Measurements from ENCODE around the gene CYP3A4.

The CYP3A4 gene

DNA sequence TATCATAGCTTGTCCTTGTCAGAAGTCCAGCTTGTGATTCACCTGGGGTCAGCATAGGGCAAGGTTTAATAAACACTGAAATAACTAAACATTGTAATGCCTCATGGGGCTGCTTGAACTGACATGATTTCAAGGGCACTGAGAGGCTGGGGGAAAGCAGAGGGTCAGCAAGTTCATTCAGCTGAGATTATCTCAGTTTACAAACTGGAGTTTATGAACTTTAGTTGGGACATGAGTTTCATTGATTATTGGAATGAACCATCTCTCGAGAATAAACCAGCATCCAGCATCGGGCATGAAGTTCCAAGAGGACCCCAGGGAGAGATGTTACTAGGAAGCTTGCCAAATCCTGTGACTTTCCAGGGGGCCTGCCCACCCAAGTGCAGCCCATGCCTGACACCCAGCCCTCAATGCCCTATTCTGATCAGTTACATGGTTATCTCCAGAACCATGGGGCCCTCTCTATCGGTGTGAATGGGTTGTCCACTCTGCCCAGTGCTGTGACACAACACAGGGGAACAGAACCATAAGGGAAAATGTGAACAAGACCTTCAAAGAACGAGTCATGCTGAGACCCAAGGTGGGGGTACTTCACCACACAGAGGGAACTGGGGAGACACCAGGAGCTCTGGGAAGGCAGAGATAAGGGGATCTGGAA, 41.1 kb downstream of the CYP3A4 start:
- H3K4me2 ChIP-seq (ENCODE audit: low read length): no peak overlapping the region
- TF ChIP-seq EZH2phosphoT487 (IDR thresholded peaks at IDR 0.05; ENCODE audit: borderline replicate concordance, low read length): no peak
- TF ChIP-seq, protein P1, sequence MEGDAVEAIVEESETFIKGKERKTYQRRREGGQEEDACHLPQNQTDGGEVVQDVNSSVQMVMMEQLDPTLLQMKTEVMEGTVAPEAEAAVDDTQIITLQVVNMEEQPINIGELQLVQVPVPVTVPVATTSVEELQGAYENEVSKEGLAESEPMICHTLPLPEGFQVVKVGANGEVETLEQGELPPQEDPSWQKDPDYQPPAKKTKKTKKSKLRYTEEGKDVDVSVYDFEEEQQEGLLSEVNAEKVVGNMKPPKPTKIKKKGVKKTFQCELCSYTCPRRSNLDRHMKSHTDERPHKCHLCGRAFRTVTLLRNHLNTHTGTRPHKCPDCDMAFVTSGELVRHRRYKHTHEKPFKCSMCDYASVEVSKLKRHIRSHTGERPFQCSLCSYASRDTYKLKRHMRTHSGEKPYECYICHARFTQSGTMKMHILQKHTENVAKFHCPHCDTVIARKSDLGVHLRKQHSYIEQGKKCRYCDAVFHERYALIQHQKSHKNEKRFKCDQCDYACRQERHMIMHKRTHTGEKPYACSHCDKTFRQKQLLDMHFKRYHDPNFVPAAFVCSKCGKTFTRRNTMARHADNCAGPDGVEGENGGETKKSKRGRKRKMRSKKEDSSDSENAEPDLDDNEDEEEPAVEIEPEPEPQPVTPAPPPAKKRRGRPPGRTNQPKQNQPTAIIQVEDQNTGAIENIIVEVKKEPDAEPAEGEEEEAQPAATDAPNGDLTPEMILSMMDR (IDR thresholded peaks at IDR 0.05; ENCODE audit: low read depth, low read length, poor library complexity, severe bottlenecking): no peak
- no peak overlapping the region for H3K4me3 ChIP-seq (ENCODE audit: low read length)
- no peaks in the 10 kb centered on the region for H3F3A ChIP-seq (ENCODE audit: control insufficient read depth, insufficient read depth)
- no peaks in the 10 kb centered on the region for H3K79me2 ChIP-seq (ENCODE audit: control insufficient read depth, low read length)
- H3K9me3 ChIP-seq (ENCODE audit: control insufficient read depth, insufficient read depth, low read length): no peaks in the 10 kb centered on the region
- no peak overlapping the region for H3K27ac ChIP-seq (ENCODE audit: low read depth, low read length)
- H3K4me1 ChIP-seq (ENCODE audit: control insufficient read depth, low read length): no peaks in the 10 kb centered on the region
- peaks cover 10% of the 10 kb centered on the region; the same call in 1 of the 2 replicates for H3K27me3 ChIP-seq (ENCODE audit: control insufficient read depth, low read length)
- H4K20me1 ChIP-seq (ENCODE audit: control insufficient read depth, insufficient read depth, low read depth, low read length): no peaks in the 10 kb centered on the region
- no peaks in the 10 kb centered on the region for H3K9me2 ChIP-seq (replicated peaks; ENCODE audit: control insufficient read depth, low read length)
- no peaks in the 10 kb centered on the region for H3K36me3 ChIP-seq (ENCODE audit: control insufficient read depth, low read length)

DNA sequence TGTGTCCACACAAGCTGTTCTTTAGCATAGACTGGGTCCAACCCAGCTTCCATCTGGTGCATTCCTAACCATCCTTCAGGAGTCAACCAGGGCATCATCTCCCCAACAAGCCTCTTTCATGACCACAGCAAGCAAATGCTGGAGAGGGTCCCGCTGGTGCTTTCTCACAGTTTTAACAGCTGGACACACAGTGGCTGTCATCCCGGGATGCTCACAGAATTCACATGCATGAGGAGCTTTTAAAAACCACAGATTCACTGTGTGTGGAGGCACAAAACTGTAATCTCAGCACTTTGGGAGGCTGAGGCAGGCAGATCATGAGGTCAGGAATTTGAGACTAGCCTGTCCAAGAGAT, 42.6 kb downstream of the CYP3A4 start:
- TF ChIP-seq EZH2phosphoT487 (IDR thresholded peaks at IDR 0.05; ENCODE audit: borderline replicate concordance, low read length): no peak
- TF ChIP-seq, protein P1 (IDR thresholded peaks at IDR 0.05; ENCODE audit: low read depth, low read length, poor library complexity, severe bottlenecking): no peak
- H3K36me3 ChIP-seq (ENCODE audit: control insufficient read depth, low read length): no peaks in the 10 kb centered on the region
- peaks cover 9% of the 10 kb centered on the region; the same call in 1 of the 2 replicates for H3K27me3 ChIP-seq (ENCODE audit: control insufficient read depth, low read length)
- H3F3A ChIP-seq (ENCODE audit: control insufficient read depth, insufficient read depth): no peaks in the 10 kb centered on the region
- H3K4me1 ChIP-seq (ENCODE audit: control insufficient read depth, low read length): no peaks in the 10 kb centered on the region
- H3K4me3 ChIP-seq (ENCODE audit: low read length): no peak overlapping the region
- H4K20me1 ChIP-seq (ENCODE audit: control insufficient read depth, insufficient read depth, low read depth, low read length): no peaks in the 10 kb centered on the region
- H3K9me2 ChIP-seq (replicated peaks; ENCODE audit: control insufficient read depth, low read length): no peaks in the 10 kb centered on the region
- no peaks in the 10 kb centered on the region for H3K9me3 ChIP-seq (ENCODE audit: control insufficient read depth, insufficient read depth, low read length)
- H3K4me2 ChIP-seq (ENCODE audit: low read length): no peak overlapping the region
- H3K79me2 ChIP-seq (ENCODE audit: control insufficient read depth, low read length): no peaks in the 10 kb centered on the region
- H3K27ac ChIP-seq (ENCODE audit: low read depth, low read length): no peak overlapping the region

DNA sequence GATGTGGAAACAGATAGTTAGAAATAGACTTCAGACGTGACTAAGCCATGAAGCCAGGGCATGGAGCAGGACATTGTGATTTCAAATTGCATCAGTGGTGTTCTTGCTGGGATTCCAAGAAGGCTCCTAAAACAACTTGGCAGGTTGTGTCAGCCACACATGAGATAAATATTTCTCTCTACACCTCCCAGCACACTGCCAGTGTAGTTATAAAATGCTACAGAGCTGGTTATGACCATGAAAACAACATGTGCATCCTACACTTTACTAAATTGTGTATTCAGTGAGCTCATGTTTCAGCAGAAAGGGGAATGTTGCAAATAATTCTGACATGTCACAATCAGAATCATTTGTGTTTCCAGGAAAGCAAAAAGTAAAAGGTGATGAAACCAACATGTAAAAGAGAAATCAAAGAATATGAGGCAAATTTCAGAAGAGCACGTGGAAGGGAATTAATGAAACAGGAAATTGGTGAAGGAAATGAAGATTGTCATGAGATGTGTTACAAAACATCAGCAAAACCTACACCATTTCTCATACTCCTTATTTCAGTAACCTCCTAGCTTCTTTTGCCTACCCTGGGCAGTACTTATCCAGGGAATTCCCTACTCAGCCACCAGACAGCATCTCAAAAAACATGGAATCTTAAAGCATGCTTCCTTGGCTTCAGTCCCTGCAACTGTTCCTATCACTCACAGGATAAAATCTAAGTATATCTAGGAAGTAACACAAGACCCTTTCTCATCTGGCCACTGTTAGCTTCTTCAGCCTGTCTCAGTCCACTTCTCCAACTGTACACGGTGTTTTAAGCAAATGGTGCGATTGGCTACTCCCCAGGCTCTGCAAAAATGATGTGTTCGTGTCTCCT, 43.2 kb downstream of the CYP3A4 start:
- Histone ChIP-seq H3K9me2 (replicated peaks; ENCODE audit: control insufficient read depth, low read length) (no peaks in the 10 kb centered on the region), H3K4me1 (ENCODE audit: control insufficient read depth, low read length) (no peaks in the 10 kb centered on the region), H3K27ac (ENCODE audit: low read depth, low read length) (no peak overlapping the region), H3K4me2 (ENCODE audit: low read length) (no peak overlapping the region), H4K20me1 (ENCODE audit: control insufficient read depth, insufficient read depth, low read depth, low read length) (no peaks in the 10 kb centered on the region), H3K27me3 (ENCODE audit: control insufficient read depth, low read length) (peaks cover 9% of the 10 kb centered on the region; the same call in 1 of the 2 replicates), H3K36me3 (ENCODE audit: control insufficient read depth, low read length) (no peaks in the 10 kb centered on the region), H3K79me2 (ENCODE audit: control insufficient read depth, low read length) (no peaks in the 10 kb centered on the region), H3K4me3 (ENCODE audit: low read length) (no peak overlapping the region), H3F3A (ENCODE audit: control insufficient read depth, insufficient read depth) (no peaks in the 10 kb centered on the region), H3K9me3 (ENCODE audit: control insufficient read depth, insufficient read depth, low read length) (no peaks in the 10 kb centered on the region)
- no peak for TF ChIP-seq EZH2phosphoT487 (IDR thresholded peaks at IDR 0.05; ENCODE audit: borderline replicate concordance, low read length)
- TF ChIP-seq, protein P1 (IDR thresholded peaks at IDR 0.05; ENCODE audit: low read depth, low read length, poor library complexity, severe bottlenecking): no peak
